Right lobe of liver (tissue), 4 donors: ENCODE data around the gene FYN.

ENCODE experiments used
- POLR2A ChIP-seq: fragments of 450-650 bp; IDR thresholded peaks from one replicate; pipeline ENCODE4 v1.6.1; 2017; ENCODE audit warnings: antibody characterized with exemption, mild to moderate bottlenecking
- TF ChIP-seq, protein P1 (sequence below), 4 donors: fragments of 200-600 bp in 3 of 4; fragments of 450-650 bp in 1 of 4; IDR thresholded peaks; one replicate each; pipeline versions ENCODE4 v1.5.1 to v1.8.0; 2016 to 2022; ENCODE audit warnings: antibody characterized with exemption in 4 of 4, mild to moderate bottlenecking in 2 of 4
- donor health status: DM: no; HTN: no; CAD: no.
- donor health status: DM: no; HTN: no; CAD: no.
- donor health status: DM: no; HTN: yes; CAD: no.

DNA sequence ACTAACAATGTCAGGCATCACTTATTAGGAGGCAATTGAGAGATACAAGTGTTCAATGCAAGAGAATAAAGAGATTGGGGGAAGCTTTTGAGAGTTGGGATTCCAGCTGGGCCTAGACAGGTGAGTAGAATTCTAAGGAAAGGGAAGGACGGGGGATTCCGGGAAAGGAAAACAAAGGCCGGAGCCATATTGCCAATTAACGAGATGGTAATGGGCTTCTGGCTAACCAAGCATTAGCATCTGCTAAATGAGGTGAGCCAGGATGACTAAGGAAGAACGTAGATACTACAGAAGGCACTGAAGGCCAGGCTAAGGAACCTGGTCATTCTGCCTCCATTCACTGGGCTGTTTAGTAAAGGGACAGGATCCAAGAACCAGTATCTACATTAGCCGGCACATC is 10.5 kb downstream of the FYN start:
- TF ChIP-seq, protein P1, sequence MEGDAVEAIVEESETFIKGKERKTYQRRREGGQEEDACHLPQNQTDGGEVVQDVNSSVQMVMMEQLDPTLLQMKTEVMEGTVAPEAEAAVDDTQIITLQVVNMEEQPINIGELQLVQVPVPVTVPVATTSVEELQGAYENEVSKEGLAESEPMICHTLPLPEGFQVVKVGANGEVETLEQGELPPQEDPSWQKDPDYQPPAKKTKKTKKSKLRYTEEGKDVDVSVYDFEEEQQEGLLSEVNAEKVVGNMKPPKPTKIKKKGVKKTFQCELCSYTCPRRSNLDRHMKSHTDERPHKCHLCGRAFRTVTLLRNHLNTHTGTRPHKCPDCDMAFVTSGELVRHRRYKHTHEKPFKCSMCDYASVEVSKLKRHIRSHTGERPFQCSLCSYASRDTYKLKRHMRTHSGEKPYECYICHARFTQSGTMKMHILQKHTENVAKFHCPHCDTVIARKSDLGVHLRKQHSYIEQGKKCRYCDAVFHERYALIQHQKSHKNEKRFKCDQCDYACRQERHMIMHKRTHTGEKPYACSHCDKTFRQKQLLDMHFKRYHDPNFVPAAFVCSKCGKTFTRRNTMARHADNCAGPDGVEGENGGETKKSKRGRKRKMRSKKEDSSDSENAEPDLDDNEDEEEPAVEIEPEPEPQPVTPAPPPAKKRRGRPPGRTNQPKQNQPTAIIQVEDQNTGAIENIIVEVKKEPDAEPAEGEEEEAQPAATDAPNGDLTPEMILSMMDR (IDR thresholded peaks at IDR 0.05), result no peak
- TF ChIP-seq POLR2A, result no peak
